Measurements from ENCODE around the gene CEL. TPM values are rescaled to one million over a fixed set of nuclear protein-coding genes. Genes with fewer than 3 reads are reported as not detected.

The CEL gene
- total and polyA plus RNA-seq, 2 donors from 2014 or later: 1.0 to 16.7 TPM

- DNase-seq (no peak), FAIRE-seq (no peak)
- intact Hi-C loops (cut with DNase I): no loop called here
- Histone ChIP-seq H3K4me1 (ENCODE audit: control insufficient read depth in 2 of 3, insufficient read depth in 2 of 3, low read depth in 1 of 3, low read length in 3 of 3) (no peaks in the 10 kb centered on the region), H3K27me3 (ENCODE audit: control insufficient read depth, insufficient read depth, low read length) (no peaks in the 10 kb centered on the region), H3K9me3 (ENCODE audit: control insufficient read depth in 2 of 3, insufficient read depth in 1 of 3, low read length in 3 of 3) (no peaks in the 10 kb centered on the region), H3K4me3 (ENCODE audit: low read length in 3 of 3) (no peak overlapping the region), H3K9ac (ENCODE audit: low read length in 3 of 3) (no peak overlapping the region), H3K27ac (ENCODE audit: low read depth in 2 of 2, low read length in 2 of 2) (no peak overlapping the region), H3K36me3 (ENCODE audit: control insufficient read depth in 2 of 3, insufficient read depth in 3 of 3, low read length in 3 of 3) (peaks cover 0 to 39% (median 33%) of the 10 kb centered on the region in 3 donors)
- TF ChIP-seq CTCF (IDR thresholded peaks at IDR 0.05; ENCODE audit: borderline replicate concordance, extremely low read depth, insufficient read depth): no peak
Observed at GRCh38 chr9:133049043-133049442, 12.7 kb upstream of the CEL start.

- DNase-seq (no peak), FAIRE-seq (no peak)
- H3K27me3 ChIP-seq (ENCODE audit: control insufficient read depth, insufficient read depth, low read length): no peaks in the 10 kb centered on the region
- H3K9ac ChIP-seq (ENCODE audit: low read length in 3 of 3): no peak overlapping the region
- no peak overlapping the region for H3K27ac ChIP-seq (ENCODE audit: low read depth in 2 of 2, low read length in 2 of 2)
- no peaks in the 10 kb centered on the region for H3K4me1 ChIP-seq (ENCODE audit: control insufficient read depth in 2 of 3, insufficient read depth in 2 of 3, low read depth in 1 of 3, low read length in 3 of 3)
- no peaks in the 10 kb centered on the region for H3K9me3 ChIP-seq (ENCODE audit: control insufficient read depth in 2 of 3, insufficient read depth in 1 of 3, low read length in 3 of 3)
- no peak overlapping the region for H3K4me3 ChIP-seq (ENCODE audit: low read length in 3 of 3)
- no peak for TF ChIP-seq CTCF (IDR thresholded peaks at IDR 0.05; ENCODE audit: borderline replicate concordance, extremely low read depth, insufficient read depth)
- H3K36me3 ChIP-seq (ENCODE audit: control insufficient read depth in 2 of 3, insufficient read depth in 3 of 3, low read length in 3 of 3): peaks cover 0 to 40% (median 28%) of the 10 kb centered on the region in 3 donors
- intact Hi-C loops (cut with DNase I): no loop called here
Observed at GRCh38 chr9:133050142-133050541, 11.6 kb upstream of the CEL start.

- FAIRE-seq: no peak
- peaks cover 0 to 41% (median 28%) of the 10 kb centered on the region in 3 donors for H3K36me3 ChIP-seq (ENCODE audit: control insufficient read depth in 2 of 3, insufficient read depth in 3 of 3, low read length in 3 of 3)
- no peak for TF ChIP-seq CTCF (IDR thresholded peaks at IDR 0.05; ENCODE audit: borderline replicate concordance, extremely low read depth, insufficient read depth)
- no peak overlapping the region for H3K4me3 ChIP-seq (ENCODE audit: low read length in 3 of 3)
- intact Hi-C loops (cut with DNase I): no loop called here
- no peak overlapping the region for H3K27ac ChIP-seq (ENCODE audit: low read depth in 2 of 2, low read length in 2 of 2)
- H3K27me3 ChIP-seq (ENCODE audit: control insufficient read depth, insufficient read depth, low read length): no peaks in the 10 kb centered on the region
- no peaks in the 10 kb centered on the region for H3K4me1 ChIP-seq (ENCODE audit: control insufficient read depth in 2 of 3, insufficient read depth in 2 of 3, low read depth in 1 of 3, low read length in 3 of 3)
- no peak overlapping the region for H3K9ac ChIP-seq (ENCODE audit: low read length in 3 of 3)
- DNase-seq: no peak
- no peaks in the 10 kb centered on the region for H3K9me3 ChIP-seq (ENCODE audit: control insufficient read depth in 2 of 3, insufficient read depth in 1 of 3, low read length in 3 of 3)
Observed at GRCh38 chr9:133050781-133051180, 11.0 kb upstream of the CEL start.

- no peaks in the 10 kb centered on the region for H3K9me3 ChIP-seq (ENCODE audit: control insufficient read depth in 2 of 3, insufficient read depth in 1 of 3, low read length in 3 of 3)
- H3K36me3 ChIP-seq (ENCODE audit: control insufficient read depth in 2 of 3, insufficient read depth in 3 of 3, low read length in 3 of 3): peaks cover 0 to 44% (median 27%) of the 10 kb centered on the region in 3 donors
- DNase-seq (peak in 1 of 5 donors; percentile 41), FAIRE-seq (no peak)
- intact Hi-C loops (cut with DNase I): no loop called here
- H3K27me3 ChIP-seq (ENCODE audit: control insufficient read depth, insufficient read depth, low read length): no peaks in the 10 kb centered on the region
- no peak overlapping the region for H3K9ac ChIP-seq (ENCODE audit: low read length in 3 of 3)
- H3K4me1 ChIP-seq (ENCODE audit: control insufficient read depth in 2 of 3, insufficient read depth in 2 of 3, low read depth in 1 of 3, low read length in 3 of 3): no peaks in the 10 kb centered on the region
- no peak overlapping the region for H3K4me3 ChIP-seq (ENCODE audit: low read length in 3 of 3)
- TF ChIP-seq CTCF (IDR thresholded peaks at IDR 0.05; ENCODE audit: borderline replicate concordance, extremely low read depth, insufficient read depth): no peak
- no peak overlapping the region for H3K27ac ChIP-seq (ENCODE audit: low read depth in 2 of 2, low read length in 2 of 2)
Observed at GRCh38 chr9:133051281-133051900, 10.4 kb upstream of the CEL start.
